Uterus (tissue), 4 donors: ENCODE data around the gene FRS3. TPM values are rescaled to one million over a fixed set of nuclear protein-coding genes. Genes with fewer than 3 reads are reported as not detected.
"Not testable (repeated sequence)": the region's sequence is repeated elsewhere in the genome, so short reads cannot be mapped to it uniquely, and the experiment has no call there.

ENCODE experiments used
- DNase-seq, 2 donors: peaks; one replicate each; pipeline ENCODE4 v3.0.0-alpha.2; 2019 to 2020
- H3K27ac ChIP-seq, 2 donors: fragments of 200-600 bp; sonication (generic); 1 replicate in 1 of 2; 2 replicates in 1 of 2; pipeline ENCODE4 v1.5.1; 2016 to 2018
- H3K27me3 ChIP-seq, 2 donors: fragments of 200-600 bp; sonication (generic); one replicate each; pipeline ENCODE4 v1.5.1; 2018 to 2019; ENCODE audit warnings: control low read depth in 1 of 2
- H3K36me3 ChIP-seq, 2 donors: fragments of 200-600 bp; sonication (generic); one replicate each; pipeline ENCODE4 v1.5.1; 2019; ENCODE audit warnings: control low read depth in 1 of 2
- H3K4me1 ChIP-seq, 2 donors: fragments of 200-600 bp; sonication (generic); one replicate each; pipeline ENCODE4 v1.5.1; 2018 to 2019; ENCODE audit warnings: control low read depth in 1 of 2
- H3K4me3 ChIP-seq, 2 donors: fragments of 200-600 bp; sonication (generic); 1 replicate in 1 of 2; 2 replicates in 1 of 2; pipeline ENCODE4 v1.5.1; 2018 to 2019; ENCODE audit warnings: mild to moderate bottlenecking in 1 of 2
- H3K9me3 ChIP-seq, 2 donors: fragments of 200-600 bp; sonication (generic); one replicate each; pipeline ENCODE4 v1.5.1; 2019; ENCODE audit warnings: control low read depth in 1 of 2
- POLR2A ChIP-seq, 2 donors: fragments of 450-650 bp; IDR thresholded peaks; one replicate each; pipeline ENCODE4 v1.6.1; 2016; ENCODE audit warnings: antibody characterized with exemption in 2 of 2, mild to moderate bottlenecking in 1 of 2, moderate library complexity in 1 of 2
- intact Hi-C: fragments of 100-400 bp; cut with DNase I; formaldehyde crosslinking; loops from one replicate; pipeline ENCODE4 v1.15.1; 2023; ENCODE audit warnings: low total_unique reads
- total RNA-seq, 4 donors: library from RNA; depleted of rRNA in 3 of 4; stranded (reverse); fragments of >200 nt in 3 of 4; gene quantifications; one replicate each; pipeline versions ENCODE4 v1.1.0 to v1.2.4, GENCODE V29; 2014 to 2023
- TF ChIP-seq, protein P1 (sequence below), 4 experiments: fragments of 200-600 bp in 2 of 4; fragments of 450-650 bp in 2 of 4; sonication (generic) in 2 of 4; IDR thresholded peaks; one replicate each; pipeline ENCODE4 v1.5.1; 2016 to 2019; ENCODE audit warnings: antibody characterized with exemption in 4 of 4, mild to moderate bottlenecking in 2 of 4, moderate library complexity in 1 of 4
- donor health status: DM: yes; HTN: yes; CAD: no.

Gene FRS3
- total RNA-seq, 4 donors from 2014 or later: 0.26 to 8.9 (median 2.2) TPM

DNA sequence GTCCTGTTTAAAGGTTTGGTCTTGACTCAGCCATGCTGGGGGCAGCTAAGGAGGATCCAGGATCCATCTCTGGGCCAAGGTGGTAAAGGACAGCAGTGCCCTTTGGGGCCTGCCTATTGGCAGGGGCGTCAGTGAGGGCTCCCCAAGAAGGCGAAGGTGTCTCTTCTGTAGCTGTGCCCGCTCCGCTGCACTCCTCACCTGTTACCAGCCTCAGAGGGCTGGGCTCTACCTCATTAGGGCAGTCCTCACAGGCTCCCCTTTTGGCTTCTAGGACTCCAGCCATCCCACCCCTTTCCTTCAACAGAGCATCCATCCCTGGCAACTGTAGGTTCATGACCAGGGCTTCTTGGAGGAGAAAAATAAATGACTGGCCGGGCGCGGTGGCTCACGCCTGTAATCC, 10.3 kb downstream of the FRS3 start:
- DNase-seq: no peak
- no peak overlapping the region for H3K4me3 ChIP-seq
- no peaks in the 10 kb centered on the region for H3K9me3 ChIP-seq
- no peaks in the 10 kb centered on the region for H3K4me1 ChIP-seq
- no peak overlapping the region for H3K27ac ChIP-seq
- TF ChIP-seq, protein P1, sequence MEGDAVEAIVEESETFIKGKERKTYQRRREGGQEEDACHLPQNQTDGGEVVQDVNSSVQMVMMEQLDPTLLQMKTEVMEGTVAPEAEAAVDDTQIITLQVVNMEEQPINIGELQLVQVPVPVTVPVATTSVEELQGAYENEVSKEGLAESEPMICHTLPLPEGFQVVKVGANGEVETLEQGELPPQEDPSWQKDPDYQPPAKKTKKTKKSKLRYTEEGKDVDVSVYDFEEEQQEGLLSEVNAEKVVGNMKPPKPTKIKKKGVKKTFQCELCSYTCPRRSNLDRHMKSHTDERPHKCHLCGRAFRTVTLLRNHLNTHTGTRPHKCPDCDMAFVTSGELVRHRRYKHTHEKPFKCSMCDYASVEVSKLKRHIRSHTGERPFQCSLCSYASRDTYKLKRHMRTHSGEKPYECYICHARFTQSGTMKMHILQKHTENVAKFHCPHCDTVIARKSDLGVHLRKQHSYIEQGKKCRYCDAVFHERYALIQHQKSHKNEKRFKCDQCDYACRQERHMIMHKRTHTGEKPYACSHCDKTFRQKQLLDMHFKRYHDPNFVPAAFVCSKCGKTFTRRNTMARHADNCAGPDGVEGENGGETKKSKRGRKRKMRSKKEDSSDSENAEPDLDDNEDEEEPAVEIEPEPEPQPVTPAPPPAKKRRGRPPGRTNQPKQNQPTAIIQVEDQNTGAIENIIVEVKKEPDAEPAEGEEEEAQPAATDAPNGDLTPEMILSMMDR (IDR thresholded peaks at IDR 0.05): no peak
- no peaks in the 10 kb centered on the region for H3K27me3 ChIP-seq
- intact Hi-C loops: no loop called here
- no peaks in the 10 kb centered on the region for H3K36me3 ChIP-seq

- intact Hi-C loops: no loop called here
- Histone ChIP-seq H3K4me3 (no peak overlapping the region), H3K9me3 (no peaks in the 10 kb centered on the region), H3K36me3 (no peaks in the 10 kb centered on the region), H3K27ac (no peak overlapping the region), H3K27me3 (no peaks in the 10 kb centered on the region), H3K4me1 (no peaks in the 10 kb centered on the region)
- DNase-seq: no peak
- TF ChIP-seq, protein P1 (IDR thresholded peaks at IDR 0.05): no peak
- TF ChIP-seq POLR2A (IDR thresholded peaks at IDR 0.05): no peak
These were observed 11.0 kb downstream of the FRS3 start for GRCh38 chr6:41768545-41769308.

- peak; percentile 43 to 65 for DNase-seq
- Histone ChIP-seq H3K36me3 (no peaks in the 10 kb centered on the region), H3K9me3 (no peaks in the 10 kb centered on the region), H3K27ac (peak overlapping the region; percentile 29 to 56), H3K4me3 (no peak overlapping the region), H3K4me1 (no peaks in the 10 kb centered on the region), H3K27me3 (no peaks in the 10 kb centered on the region)
- intact Hi-C loops: no loop called here
- TF ChIP-seq POLR2A (IDR thresholded peaks at IDR 0.05): no peak
- TF ChIP-seq, protein P1 (IDR thresholded peaks at IDR 0.05): no peak
These were observed 12.4 kb downstream of the FRS3 start for GRCh38 chr6:41767112-41767833.

- H3K4me1 ChIP-seq, H3K9me3 ChIP-seq, H3K4me3 ChIP-seq, intact Hi-C loops, H3K36me3 ChIP-seq, H3K27ac ChIP-seq, DNase-seq, H3K27me3 ChIP-seq: not testable (repeated sequence)
These were observed 13.5 kb downstream of the FRS3 start for GRCh38 chr6:41766043-41766664.

- no peak overlapping the region for H3K4me3 ChIP-seq
- no peak for DNase-seq
- intact Hi-C loops: no loop called here
These were observed 16.2 kb downstream of the FRS3 start for GRCh38 chr6:41763470-41763869.

More at GRCh38 chr6:41763470-41763869, 16.2 kb downstream of the FRS3 start:
- Histone ChIP-seq H3K9me3 (no peaks in the 10 kb centered on the region), H3K4me1 (no peaks in the 10 kb centered on the region), H3K27me3 (no peaks in the 10 kb centered on the region), H3K27ac (no peak overlapping the region), H3K36me3 (no peaks in the 10 kb centered on the region)
- TF ChIP-seq POLR2A (IDR thresholded peaks at IDR 0.05): no peak
- TF ChIP-seq, protein P1 (IDR thresholded peaks at IDR 0.05): no peak
